Adipose tissue (tissue), 3 donors: Measurements from ENCODE around the gene FGD5. TPM values are rescaled to one million over a fixed set of nuclear protein-coding genes. Genes with fewer than 3 reads are reported as not detected.

Experiments used
- H3K27ac ChIP-seq: one replicate; pipeline ENCODE4 v1.5.1; 2013; ENCODE audit warnings: low read depth, low read length
- WGBS, 3 donors: extraction: QIAGEN DNeasy Blood & Tissue Kit; methylation state at CpG; one replicate each; pipeline ENCODE4 v1.1.7; 2013; 5-methylcytosine and 5-hydroxymethylcytosine counted together
- polyA plus RNA-seq, 3 donors: library from polyadenylated mRNA; stranded (reverse); fragments of 200-250 nt; gene quantifications; one replicate each; pipeline ENCODE4 v1.2.3, GENCODE V29; 2013
- donor health status: healthy with polysubstance abuse.
- donor health status: Bipolar disorder and iron deficiency.
- donor health status: healthy.

FGD5 gene
- polyA plus RNA-seq, 3 donors = 3.4 to 19.5 (median 16.7) TPM

DNA sequence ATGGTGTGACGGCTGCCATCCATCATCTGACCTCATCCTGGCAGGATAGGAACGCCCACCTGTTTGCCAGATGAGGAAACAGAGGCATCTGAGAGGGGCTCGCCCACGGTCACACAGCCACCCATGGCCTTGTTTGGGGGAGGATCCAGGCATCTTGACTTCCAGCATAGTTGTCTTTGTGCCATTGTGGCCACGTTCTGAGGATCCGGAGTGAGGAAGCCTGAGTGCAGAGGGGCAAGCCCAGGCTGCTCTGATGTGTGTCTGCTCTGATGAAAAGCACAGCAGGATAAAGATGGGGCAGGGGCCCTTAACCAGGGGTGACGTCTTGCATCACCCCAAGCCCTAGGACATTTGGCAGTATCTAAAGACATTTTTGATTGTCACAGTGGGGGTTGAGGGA lies 58.7 kb downstream of the FGD5 start:
- no peak overlapping the region for H3K27ac ChIP-seq
- 62 to 70% (median 69%) methylated on average over 7 of the region's 7 CpGs for WGBS, 3 donors

DNA sequence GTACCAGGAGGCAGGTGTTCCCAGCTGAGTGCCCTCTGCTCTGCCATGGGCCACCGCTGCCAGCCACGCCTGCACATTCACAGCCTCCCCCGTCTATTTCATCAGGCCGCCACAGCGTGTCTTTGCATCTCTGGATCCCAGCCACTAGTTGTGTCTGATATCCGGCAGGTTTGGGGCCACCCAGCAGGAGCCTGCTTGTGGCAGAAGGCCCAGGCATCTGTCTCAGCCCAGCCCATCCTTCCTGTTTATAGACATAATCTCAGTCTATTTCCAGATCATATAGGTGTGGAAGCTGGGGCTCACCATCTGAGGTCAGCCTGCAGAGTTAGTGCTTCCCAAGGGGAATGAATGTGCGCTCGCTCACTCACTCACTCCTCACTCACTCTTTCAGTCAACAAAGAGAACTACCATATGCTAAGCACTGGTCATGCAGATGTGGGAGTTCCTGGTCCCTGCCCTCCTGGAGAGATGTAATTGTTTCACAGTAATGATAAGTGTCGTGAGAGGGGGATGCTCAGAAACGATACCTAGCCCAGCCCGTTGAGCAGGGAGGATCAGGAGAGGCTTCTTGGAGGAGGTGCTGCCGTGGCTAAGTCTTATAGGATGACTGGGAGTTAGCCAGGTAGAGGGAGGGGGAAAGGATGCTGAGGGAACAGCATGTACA lies 60.6 kb downstream of the FGD5 start:
- WGBS, 3 donors = 50 to 59% (median 57%) methylated on average over 12 of the region's 12 CpGs
- no peak overlapping the region for H3K27ac ChIP-seq

DNA sequence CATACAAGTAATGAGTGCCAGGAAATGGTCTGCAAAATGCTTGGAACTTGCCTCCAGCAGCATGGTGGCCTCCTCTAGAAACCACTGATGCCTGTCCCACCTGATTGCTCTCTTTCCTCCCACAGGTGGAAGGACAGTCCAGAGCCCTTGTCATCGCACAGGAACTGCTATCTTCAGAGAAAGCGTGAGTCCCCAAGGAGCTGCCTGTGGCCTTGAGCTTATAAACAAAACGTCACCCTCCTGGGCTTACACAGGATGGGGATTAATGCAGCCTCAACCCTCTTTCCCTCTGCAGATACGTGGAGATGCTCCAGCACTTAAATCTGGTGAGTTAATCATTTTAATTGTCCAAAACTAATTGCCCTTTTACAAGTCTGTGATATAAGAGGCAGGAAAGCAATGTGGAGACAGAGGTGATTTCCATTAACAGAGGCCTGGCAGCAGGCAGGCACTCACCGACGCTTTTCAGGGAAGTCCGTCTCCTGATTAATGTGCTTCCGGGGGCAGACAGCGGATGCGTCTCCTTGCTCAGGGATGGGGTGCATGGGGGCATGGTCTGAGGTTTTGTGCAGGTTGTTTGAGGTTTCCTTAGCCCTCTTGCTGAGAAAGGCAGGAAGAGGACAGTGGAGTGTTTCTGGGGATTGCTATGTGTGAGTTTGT lies 61.8 kb downstream of the FGD5 start:
- H3K27ac ChIP-seq = no peak overlapping the region
- WGBS, 3 donors = 50 to 67% (median 51%) methylated on average over 10 of the region's 10 CpGs

DNA sequence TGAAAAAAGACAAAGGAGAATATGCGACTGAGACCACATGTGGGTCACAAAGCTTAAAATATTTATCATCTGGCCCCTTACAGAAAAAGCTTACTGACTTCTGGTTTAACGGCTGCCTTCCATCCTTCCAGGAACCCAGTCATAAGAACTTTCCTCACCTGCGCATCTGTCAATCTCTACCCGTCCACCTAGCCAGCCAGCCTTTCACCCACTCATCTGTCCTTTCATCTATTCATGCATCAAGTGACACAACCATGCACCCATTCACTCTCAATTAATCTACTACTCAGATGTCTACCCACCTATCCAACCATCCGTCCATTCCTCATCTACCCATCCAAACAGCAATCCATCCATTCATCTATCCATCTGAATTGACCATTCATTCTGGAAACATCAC lies 64.5 kb downstream of the FGD5 start:
- WGBS, 3 donors = 90 to 96% (median 93%) methylated on average over 5 of the region's 5 CpGs
- H3K27ac ChIP-seq = no peak overlapping the region

DNA sequence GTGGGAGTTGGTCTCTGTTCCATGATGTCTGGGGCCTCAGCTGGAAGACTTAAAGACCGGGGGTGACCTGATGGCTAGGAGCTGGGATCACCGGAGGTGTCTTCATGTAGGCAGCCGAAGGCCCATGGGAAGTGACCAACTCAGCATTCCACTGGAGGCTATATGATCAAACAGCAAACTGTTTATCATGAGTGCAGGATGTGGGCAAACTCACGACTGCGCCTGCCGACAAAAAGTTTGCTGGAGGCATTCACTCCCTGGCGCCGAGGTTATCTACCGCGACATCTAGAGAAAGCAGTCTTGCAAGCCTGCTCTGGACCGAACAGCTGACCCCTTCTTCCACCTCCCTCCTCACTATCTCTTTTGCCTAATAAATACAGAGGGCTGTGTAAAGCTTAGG lies 65.9 kb downstream of the FGD5 start:
- WGBS, 3 donors = 81 to 89% (median 86%) methylated on average over 11 of the region's 11 CpGs
- H3K27ac ChIP-seq = no peak overlapping the region

DNA sequence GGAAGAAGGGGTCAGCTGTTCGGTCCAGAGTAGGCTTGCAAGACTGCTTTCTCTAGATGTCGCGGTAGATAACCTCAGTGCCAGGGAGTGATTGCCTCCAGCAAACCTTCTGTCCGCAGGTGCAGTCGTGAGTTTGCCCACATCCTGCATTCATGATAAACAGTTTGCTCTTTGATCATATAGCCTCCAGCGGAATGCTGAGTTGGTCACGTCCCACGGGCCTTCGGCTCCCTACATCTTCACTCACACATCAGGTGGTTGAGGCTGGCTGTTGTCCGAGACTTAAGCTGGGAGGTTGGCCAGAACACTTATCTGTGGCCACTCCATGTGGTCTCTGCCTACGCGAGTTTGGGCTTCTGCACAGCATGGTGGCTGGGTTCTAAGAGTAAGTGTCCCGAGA lies 66.5 kb downstream of the FGD5 start:
- WGBS, 3 donors = 80 to 90% (median 87%) methylated on average over 13 of the region's 13 CpGs
- H3K27ac ChIP-seq = no peak overlapping the region

DNA sequence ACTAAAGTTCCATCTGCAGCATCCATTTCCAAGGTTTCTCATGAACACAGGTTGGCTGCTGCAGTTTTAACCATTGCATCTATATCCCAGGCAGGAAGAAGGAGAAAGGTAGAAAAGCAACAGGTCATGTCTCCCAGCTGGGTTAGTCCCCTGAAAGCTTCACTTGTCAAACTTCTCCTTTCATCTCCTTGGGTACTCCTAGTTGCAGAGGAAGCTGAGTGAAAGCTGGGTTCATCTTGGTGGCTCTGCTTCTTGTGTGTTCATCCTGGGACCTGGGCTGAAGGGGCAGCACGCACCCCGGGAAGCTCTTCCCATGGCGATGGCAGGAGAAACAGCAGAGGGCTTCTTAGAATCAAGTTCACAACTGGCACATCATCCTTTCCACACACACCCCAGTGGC lies 67.3 kb downstream of the FGD5 start:
- H3K27ac ChIP-seq = no peak overlapping the region
- WGBS, 3 donors = 90 to 97% (median 95%) methylated on average over 3 of the region's 3 CpGs

DNA sequence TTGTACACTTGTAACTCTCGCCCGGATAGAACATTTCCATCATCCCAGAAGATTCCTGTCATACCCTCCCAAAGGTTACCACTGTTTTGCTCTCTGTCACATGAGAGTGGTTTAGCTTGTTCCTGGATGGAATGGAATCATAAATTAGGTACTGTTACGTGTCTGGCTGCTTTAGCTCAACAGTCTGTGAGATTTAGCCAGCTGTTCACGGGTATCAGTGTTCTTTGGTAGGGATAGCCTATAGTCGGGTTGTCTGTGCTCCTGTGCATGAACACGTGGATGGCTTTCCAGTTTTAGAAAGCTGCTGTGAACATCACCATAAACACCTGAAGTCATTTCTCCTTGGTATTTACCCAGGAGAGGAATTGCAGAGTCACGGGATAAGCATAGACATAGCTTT lies 70.4 kb downstream of the FGD5 start:
- 57 to 72% (median 67%) methylated on average over 7 of the region's 7 CpGs for WGBS, 3 donors

DNA sequence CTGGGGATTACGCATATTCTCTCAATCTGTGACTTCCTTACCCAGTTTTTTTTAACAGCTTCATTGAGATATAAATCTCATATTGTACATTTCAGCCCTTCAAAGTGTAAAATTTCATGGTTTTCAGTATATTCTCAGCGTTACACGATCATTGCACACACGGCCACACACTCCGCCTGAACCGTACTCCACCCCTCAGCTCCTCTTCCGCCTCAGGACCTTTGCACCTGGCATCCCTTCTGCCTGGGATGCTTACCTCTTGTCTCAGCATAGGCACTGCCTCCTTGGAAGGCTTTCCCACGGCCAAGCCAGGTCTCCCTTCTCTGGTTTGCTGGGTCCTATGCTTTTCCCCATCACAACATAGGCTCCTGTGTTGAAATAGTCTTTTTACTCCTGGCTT lies 71.2 kb downstream of the FGD5 start:
- 90 to 92% (median 91%) methylated on average over 8 of the region's 8 CpGs for WGBS, 3 donors
- no peak overlapping the region for H3K27ac ChIP-seq

More for the DNA sequence above, 70.4 kb downstream of the FGD5 start:
- no peak overlapping the region for H3K27ac ChIP-seq

DNA sequence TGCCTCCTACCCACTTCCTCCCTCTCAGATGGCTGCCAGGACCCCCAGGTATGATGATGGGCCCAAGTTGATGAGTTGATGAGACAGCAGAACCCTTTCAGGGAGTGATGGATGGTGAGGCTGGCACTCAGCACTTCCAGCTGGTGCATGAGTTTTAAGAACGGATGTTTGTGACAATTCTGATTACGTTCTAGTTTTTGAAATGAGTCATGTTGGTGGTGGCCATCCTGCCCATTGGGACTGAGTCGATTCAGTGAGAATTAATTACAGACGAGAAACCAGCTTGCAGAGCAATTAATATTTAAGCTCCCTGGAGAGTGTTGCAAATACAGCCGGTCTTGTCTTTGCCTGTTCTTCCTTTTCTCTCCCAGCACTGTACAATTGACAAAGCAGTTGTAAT lies 71.7 kb downstream of the FGD5 start:
- WGBS, 3 donors = 49 to 68% (median 52%) methylated on average over 5 of the region's 5 CpGs
- no peak overlapping the region for H3K27ac ChIP-seq

DNA sequence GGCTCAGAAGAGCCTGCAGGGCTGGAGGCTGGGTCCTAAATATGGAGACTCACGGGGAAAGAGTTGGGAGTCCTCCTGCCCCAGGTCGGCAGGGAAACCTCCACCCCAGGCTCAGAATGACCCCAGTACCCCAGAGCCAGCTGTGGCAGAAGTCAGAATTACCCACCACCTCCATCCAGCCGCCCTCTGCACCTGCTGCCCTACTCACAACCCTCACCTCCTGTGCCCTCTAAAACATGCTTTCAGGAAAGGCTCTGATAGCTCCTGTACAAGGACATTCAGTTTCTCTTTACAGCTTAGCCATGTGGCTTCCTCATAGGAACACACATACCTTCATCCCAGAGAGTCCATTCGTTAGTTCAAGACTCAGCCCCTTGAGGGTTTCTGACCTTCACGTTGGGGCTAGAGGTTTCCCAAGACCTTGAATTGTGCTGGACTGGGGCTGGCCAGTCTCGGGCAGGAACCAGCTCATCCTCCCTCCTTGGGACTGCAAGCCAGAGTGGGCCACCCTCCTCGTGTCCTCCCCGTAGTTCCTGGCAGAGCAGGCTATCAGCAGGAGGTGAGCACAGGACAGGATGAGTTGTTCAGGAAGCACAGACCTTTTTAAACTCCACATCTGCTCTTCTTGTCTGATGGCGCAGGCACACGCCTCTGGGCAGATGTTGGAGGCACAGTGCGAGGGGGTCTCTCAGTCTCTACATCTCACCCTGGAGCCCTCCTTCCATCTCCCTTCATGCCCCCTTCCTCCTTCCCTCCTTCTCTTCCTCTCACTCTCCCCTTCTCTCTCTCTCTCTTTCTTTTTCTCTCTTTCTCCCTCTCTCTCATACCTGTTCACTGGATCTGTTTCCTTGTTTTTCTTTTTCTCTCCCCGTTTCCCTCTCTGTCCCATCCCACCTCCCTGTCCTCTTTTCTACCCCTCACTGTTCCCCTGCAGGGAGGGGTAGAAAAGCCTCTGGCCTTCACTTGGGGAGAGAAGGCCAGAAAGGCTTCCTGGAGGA lies 72.7 kb downstream of the FGD5 start:
- WGBS, 3 donors = 58 to 70% (median 69%) methylated on average over 12 of the region's 12 CpGs
- H3K27ac ChIP-seq = no peak overlapping the region

DNA sequence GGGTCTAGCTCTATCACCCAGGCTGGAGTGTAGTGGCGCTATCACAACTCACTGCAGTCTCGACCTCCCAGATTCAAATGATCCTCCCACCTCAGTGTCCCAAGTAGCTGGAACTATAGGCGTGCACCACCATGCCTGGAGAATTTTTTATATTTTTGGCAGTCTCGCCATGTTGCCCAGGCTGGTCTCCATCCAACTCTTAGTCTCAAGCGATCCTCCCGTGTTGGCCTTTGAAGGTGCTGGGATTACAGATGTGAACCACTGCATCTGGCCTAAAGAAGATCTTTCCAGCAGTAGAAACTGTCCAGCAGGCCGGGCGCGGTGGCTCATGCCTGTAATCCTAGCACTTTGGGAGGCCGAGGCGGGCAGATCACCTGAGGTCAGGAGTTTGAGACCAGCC lies 73.5 kb downstream of the FGD5 start:
- WGBS, 3 donors = 95 to 96% (median 96%) methylated on average over 11 of the region's 11 CpGs
- no peak overlapping the region for H3K27ac ChIP-seq

DNA sequence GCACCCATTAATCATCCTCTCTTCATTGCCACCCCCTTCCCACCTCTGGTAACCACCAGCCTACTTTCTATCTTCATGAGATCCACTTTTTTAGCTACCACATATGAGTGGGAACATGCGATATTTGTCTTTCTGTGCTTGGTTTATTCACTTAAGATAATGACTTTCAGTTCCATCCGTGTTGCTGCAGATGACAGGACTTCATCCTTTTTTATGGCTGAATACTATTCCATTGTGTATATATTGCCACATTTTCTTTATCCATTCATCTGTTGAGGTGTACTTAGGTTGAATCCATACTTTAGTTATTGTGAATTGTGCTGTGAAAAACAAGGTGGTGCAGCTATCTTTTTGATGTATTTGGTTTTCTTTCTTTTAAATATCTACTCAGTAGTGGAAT lies 75.3 kb downstream of the FGD5 start:
- no peak overlapping the region for H3K27ac ChIP-seq
- 77 to 96% (median 93%) methylated on average over 2 of the region's 2 CpGs for WGBS, 3 donors

DNA sequence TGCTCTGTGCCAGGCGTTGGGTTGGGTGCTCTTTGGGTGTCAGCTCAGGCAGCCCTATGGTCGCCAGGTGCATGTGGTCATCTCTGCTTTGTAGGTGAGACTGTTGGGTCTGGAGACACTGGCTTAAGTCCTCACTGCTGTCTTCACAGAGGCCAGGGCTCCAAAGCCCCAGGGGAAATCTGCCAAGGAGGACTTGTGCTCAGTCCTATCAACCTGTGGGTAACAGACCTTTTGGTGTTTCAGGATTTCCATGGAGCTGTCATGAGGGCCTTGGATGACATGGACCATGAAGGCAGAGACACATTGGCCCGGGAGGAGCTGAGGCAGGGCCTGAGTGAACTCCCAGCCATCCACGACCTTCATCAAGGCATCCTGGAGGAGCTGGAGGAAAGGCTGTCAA lies 78.5 kb downstream of the FGD5 start:
- 75 to 89% (median 80%) methylated on average over 4 of the region's 4 CpGs for WGBS, 3 donors
- no peak overlapping the region for H3K27ac ChIP-seq

DNA sequence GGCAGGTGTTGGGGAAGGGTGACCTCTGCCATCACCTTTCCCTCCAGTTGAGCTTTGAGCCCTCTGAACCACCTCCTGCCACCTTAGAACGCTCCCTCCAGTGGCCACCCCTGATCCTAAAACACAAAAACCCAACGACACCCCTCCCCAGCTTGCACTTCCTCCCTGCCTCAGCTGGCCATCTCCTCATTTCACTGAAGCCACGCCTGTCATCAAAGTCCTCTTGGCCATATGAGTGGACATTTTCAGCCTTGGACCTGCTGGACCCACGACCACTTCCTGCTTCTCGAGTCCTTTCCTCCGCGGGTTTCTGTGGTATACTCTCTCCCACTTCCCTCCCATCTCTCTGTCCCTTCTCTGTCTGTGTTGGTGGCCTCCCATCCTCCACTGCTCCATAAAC lies 80.2 kb downstream of the FGD5 start:
- no peak overlapping the region for H3K27ac ChIP-seq
- WGBS, 3 donors = 59 to 61% (median 60%) methylated on average over 7 of the region's 7 CpGs

DNA sequence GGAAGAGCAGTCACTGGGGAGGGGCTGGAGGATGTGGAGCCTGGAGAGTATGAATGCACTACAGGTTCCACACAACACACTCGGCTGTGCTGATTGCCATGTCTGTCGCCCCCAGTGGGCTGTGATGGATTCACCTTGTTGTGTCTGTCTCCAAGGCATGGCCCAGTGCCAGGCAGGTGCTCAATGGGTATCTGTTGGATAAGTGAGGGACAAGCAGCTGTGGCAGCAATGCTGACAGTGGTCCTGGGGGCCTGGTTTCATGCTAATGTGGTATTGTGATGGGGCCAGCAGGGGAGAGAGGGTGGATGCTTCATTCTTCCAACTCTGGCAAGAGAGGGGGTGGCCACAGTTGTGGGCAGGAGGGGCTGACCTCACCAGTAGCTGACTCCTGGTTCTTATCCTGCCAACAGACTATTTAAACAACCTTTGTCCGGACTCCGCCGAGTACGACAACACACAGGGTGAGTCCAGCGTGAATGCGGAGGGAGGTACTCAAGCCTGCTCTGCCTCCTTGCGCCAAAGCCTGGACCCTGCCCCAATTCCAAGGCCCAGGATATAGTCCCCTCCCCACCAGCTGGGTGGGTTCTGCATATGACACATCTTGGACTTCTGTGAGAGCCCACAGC lies 81.3 kb downstream of the FGD5 start:
- 43 to 92% (median 84%) methylated on average over 9 of the region's 9 CpGs for WGBS, 3 donors
- no peak overlapping the region for H3K27ac ChIP-seq

DNA sequence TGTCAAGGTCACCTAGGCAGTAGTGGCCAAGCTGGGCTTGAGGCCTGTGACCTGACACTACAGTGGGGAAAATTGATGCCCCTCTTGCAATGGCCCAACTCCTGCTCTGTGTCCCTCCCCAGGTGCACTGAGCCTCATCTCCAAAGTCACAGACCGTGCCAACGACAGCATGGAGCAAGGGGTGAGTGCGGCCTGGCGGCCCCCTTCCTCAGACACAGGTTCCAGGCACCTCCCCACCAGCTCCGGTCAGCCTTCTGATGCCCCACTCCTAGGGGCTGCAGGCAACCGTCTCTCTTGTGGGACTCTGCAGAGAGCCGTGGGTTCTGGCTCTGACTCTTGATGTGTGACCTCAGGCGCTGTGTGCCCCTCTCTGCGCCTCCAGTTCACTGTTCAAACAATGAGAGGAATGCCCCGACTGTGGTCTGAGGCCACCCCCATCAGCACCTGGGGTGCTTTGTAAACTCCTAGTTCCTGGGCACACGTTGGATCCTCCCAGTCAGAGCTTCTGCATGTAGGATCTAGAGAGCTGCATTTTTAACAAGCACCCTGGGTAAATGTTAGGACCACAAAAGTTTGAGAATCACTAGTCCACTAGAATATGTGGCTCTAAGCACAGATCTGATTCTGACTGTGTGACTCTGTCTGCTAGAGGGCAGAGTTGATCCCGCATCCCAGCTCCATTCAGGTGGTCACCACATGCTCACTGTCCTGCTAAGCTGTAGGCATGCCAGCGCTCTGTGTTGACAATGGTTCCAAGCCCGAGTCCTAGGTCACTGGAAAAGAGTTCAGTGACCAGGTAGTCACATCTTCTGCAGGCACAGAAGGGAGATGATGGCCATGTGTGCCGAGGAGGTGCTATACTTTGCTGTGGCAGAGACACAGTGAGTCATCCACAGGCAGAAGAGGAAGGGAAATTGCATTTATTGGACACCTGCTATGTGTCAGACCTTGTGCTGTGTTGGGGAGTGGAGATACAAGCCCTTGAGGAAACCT lies 82.4 kb downstream of the FGD5 start:
- no peak overlapping the region for H3K27ac ChIP-seq
- 73 to 86% (median 82%) methylated on average over 15 of the region's 15 CpGs for WGBS, 3 donors

DNA sequence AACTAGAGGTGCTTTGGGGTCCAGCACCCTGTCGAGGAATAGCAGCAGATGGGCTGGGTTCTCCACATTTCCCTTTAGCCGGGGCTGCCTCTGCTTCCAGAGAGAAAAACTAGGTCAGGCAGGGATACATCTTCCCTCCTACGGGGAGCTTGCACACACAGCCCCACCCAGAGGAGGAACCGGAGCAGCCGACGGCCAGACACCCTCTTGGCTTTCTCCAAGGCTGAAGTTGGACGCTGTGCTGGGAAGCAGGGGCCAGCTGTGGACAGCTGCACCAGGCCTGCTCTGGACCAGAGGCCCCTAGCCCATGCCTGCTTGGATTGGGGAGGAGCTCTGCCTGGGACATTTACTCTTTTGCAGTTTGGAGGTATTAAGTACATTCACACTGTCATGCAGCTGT lies 84.0 kb downstream of the FGD5 start:
- WGBS, 3 donors = 37 to 44% (median 39%) methylated on average over 7 of the region's 7 CpGs
- H3K27ac ChIP-seq = no peak overlapping the region
